H7 (cell line): ENCODE results near the gene FOXB1. TPM values are rescaled to one million over a fixed set of nuclear protein-coding genes. Genes with fewer than 3 reads are reported as not detected.
A peak's percentile ranks its signal among the peaks of the same experiment; 100 is the strongest.

ENCODE experiments used
- DNase-seq: peaks from one replicate; pipeline ENCODE4 v3.0.0; 2012
- H3K27me3 ChIP-seq: 2 replicates; pipeline ENCODE4 v1.6.0; 2011; ENCODE audit warnings: mild to moderate bottlenecking, low read length; ENCODE audit not compliant: control insufficient read depth, insufficient read depth
- H3K36me3 ChIP-seq: replicated peaks from 2 replicates; pipeline ENCODE4 v1.5.1; 2011; ENCODE audit warnings: low read length; ENCODE audit not compliant: control insufficient read depth, insufficient read depth
- H3K4me3 ChIP-seq: 2 replicates; pipeline ENCODE4 v1.5.1; 2011; ENCODE audit warnings: low read depth, mild to moderate bottlenecking, control low read depth, low read length, moderate library complexity; ENCODE audit not compliant: insufficient read depth
- total RNA-seq: library from RNA; depleted of rRNA; stranded (reverse); fragments of >200 nt; shearing (Covaris generic); gene quantifications from 2 replicates; pipeline ENCODE4 v1.2.3, GENCODE V29; 2014

FOXB1 gene
- total RNA-seq, 1 experiment from 2014 or later = 25.0 TPM

- Histone ChIP-seq H3K27me3 (no peaks in the 10 kb centered on the region), H3K36me3 (no peaks in the 10 kb centered on the region), H3K4me3 (no peak overlapping the region)
- DNase-seq = no peak
Measured at GRCh38 chr15:60022379-60022741, 18.2 kb downstream of the FOXB1 start.

- H3K36me3 ChIP-seq = no peaks in the 10 kb centered on the region
- no peaks in the 10 kb centered on the region for H3K27me3 ChIP-seq
- no peak for DNase-seq
- H3K4me3 ChIP-seq = no peak overlapping the region
Measured at GRCh38 chr15:60026555-60026954, 22.4 kb downstream of the FOXB1 start.

GRCh38 chr15:60035344-60035743 is 31.2 kb downstream of the FOXB1 start:
- Histone ChIP-seq H3K4me3 (no peak overlapping the region), H3K36me3 (no peaks in the 10 kb centered on the region), H3K27me3 (no peaks in the 10 kb centered on the region)
- DNase-seq = no peak

GRCh38 chr15:60039316-60039715 is 35.2 kb downstream of the FOXB1 start:
- H3K4me3 ChIP-seq = no peak overlapping the region
- no peak for DNase-seq
- no peaks in the 10 kb centered on the region for H3K36me3 ChIP-seq
- H3K27me3 ChIP-seq = no peaks in the 10 kb centered on the region

- H3K27me3 ChIP-seq = no peaks in the 10 kb centered on the region
- H3K4me3 ChIP-seq = no peak overlapping the region
- no peak for DNase-seq
- H3K36me3 ChIP-seq = no peaks in the 10 kb centered on the region
Measured at GRCh38 chr15:60043744-60044435, 39.8 kb downstream of the FOXB1 start.

- H3K4me3 ChIP-seq = no peak overlapping the region
- H3K27me3 ChIP-seq = no peaks in the 10 kb centered on the region
- H3K36me3 ChIP-seq = no peaks in the 10 kb centered on the region
- peak; percentile 47 for DNase-seq
Measured at GRCh38 chr15:60044636-60045270, 40.6 kb downstream of the FOXB1 start.

GRCh38 chr15:60047701-60048100 is 43.6 kb downstream of the FOXB1 start:
- H3K4me3 ChIP-seq = no peak overlapping the region
- no peak for DNase-seq
- no peaks in the 10 kb centered on the region for H3K36me3 ChIP-seq
- H3K27me3 ChIP-seq = no peaks in the 10 kb centered on the region

- H3K4me3 ChIP-seq = no peak overlapping the region
- no peaks in the 10 kb centered on the region for H3K36me3 ChIP-seq
- no peaks in the 10 kb centered on the region for H3K27me3 ChIP-seq
- DNase-seq = no peak
Measured at GRCh38 chr15:60049948-60050347, 45.8 kb downstream of the FOXB1 start.

- Histone ChIP-seq H3K4me3 (no peak overlapping the region), H3K27me3 (no peaks in the 10 kb centered on the region), H3K36me3 (no peaks in the 10 kb centered on the region)
- no peak for DNase-seq
Measured at GRCh38 chr15:60052796-60053195, 48.7 kb downstream of the FOXB1 start.

- DNase-seq = no peak
- no peaks in the 10 kb centered on the region for H3K36me3 ChIP-seq
- H3K27me3 ChIP-seq = no peaks in the 10 kb centered on the region
- H3K4me3 ChIP-seq = no peak overlapping the region
Measured at GRCh38 chr15:60054472-60054871, 50.4 kb downstream of the FOXB1 start.
